ENCODE results near the gene LANCL2.

- no peak for TF ChIP-seq GATA2 (IDR thresholded peaks at IDR 0.05; ENCODE audit: low read depth, low read length)
- no peak for TF ChIP-seq GATA3 (IDR thresholded peaks at IDR 0.05; ENCODE audit: low read depth, low read length)
These were observed 73.1 kb downstream of the LANCL2 start for GRCh38 chr7:55438085-55438756.

Data from SH-SY5Y (cell line).